ENCODE measurements around the gene KMT2B.
A peak's percentile ranks its signal among the peaks of the same experiment; 100 is the strongest.

KMT2B gene

GRCh38 chr19:35751839-35752745 lies 34.3 kb downstream of the KMT2B start:
- H3K36me3 Mint-ChIP-seq (ENCODE audit: low read depth) = peaks cover 12% of the 10 kb centered on the region
- H3K4me3 Mint-ChIP-seq = no peak overlapping the region

GRCh38 chr19:35752746-35753350 lies 35.0 kb downstream of the KMT2B start:
- no peak overlapping the region for H3K4me3 Mint-ChIP-seq
- peaks cover 4% of the 10 kb centered on the region for H3K27me3 Mint-ChIP-seq
- H3K4me1 Mint-ChIP-seq (ENCODE audit: low read depth) = peaks cover 38% of the 10 kb centered on the region
- peaks cover 10% of the 10 kb centered on the region for H3K36me3 Mint-ChIP-seq (ENCODE audit: low read depth)
- no peaks in the 10 kb centered on the region for H3K9me3 Mint-ChIP-seq
- H3K27ac Mint-ChIP-seq = no peak overlapping the region

More at GRCh38 chr19:35751839-35752745, 34.3 kb downstream of the KMT2B start:
- peaks cover 36% of the 10 kb centered on the region for H3K4me1 Mint-ChIP-seq (ENCODE audit: low read depth)
- H3K27ac Mint-ChIP-seq = no peak overlapping the region
- H3K27me3 Mint-ChIP-seq = peaks cover 4% of the 10 kb centered on the region
- H3K9me3 Mint-ChIP-seq = no peaks in the 10 kb centered on the region

GRCh38 chr19:35753634-35754369 lies 36.0 kb downstream of the KMT2B start:
- no peak overlapping the region for H3K4me3 Mint-ChIP-seq
- H3K27ac Mint-ChIP-seq = no peak overlapping the region
- H3K4me1 Mint-ChIP-seq (ENCODE audit: low read depth) = peaks cover 32% of the 10 kb centered on the region
- H3K27me3 Mint-ChIP-seq = peaks cover 4% of the 10 kb centered on the region
- H3K9me3 Mint-ChIP-seq = no peaks in the 10 kb centered on the region
- peaks cover 10% of the 10 kb centered on the region for H3K36me3 Mint-ChIP-seq (ENCODE audit: low read depth)

GRCh38 chr19:35754370-35755130 lies 36.7 kb downstream of the KMT2B start:
- Mint-ChIP-seq H3K36me3 (ENCODE audit: low read depth) (peaks cover 12% of the 10 kb centered on the region), H3K27me3 (peaks cover 4% of the 10 kb centered on the region), H3K4me3 (no peak overlapping the region)

GRCh38 chr19:35755131-35755549 lies 37.3 kb downstream of the KMT2B start:
- peaks cover 12% of the 10 kb centered on the region for H3K36me3 Mint-ChIP-seq (ENCODE audit: low read depth)
- no peak overlapping the region for H3K4me3 Mint-ChIP-seq
- H3K27me3 Mint-ChIP-seq = peaks cover 4% of the 10 kb centered on the region
- H3K9me3 Mint-ChIP-seq = no peaks in the 10 kb centered on the region
- peaks cover 31% of the 10 kb centered on the region for H3K4me1 Mint-ChIP-seq (ENCODE audit: low read depth)
- no peak overlapping the region for H3K27ac Mint-ChIP-seq

More at GRCh38 chr19:35754370-35755130, 36.7 kb downstream of the KMT2B start:
- no peak overlapping the region for H3K27ac Mint-ChIP-seq
- H3K9me3 Mint-ChIP-seq = no peaks in the 10 kb centered on the region
- peaks cover 34% of the 10 kb centered on the region for H3K4me1 Mint-ChIP-seq (ENCODE audit: low read depth)

DNA sequence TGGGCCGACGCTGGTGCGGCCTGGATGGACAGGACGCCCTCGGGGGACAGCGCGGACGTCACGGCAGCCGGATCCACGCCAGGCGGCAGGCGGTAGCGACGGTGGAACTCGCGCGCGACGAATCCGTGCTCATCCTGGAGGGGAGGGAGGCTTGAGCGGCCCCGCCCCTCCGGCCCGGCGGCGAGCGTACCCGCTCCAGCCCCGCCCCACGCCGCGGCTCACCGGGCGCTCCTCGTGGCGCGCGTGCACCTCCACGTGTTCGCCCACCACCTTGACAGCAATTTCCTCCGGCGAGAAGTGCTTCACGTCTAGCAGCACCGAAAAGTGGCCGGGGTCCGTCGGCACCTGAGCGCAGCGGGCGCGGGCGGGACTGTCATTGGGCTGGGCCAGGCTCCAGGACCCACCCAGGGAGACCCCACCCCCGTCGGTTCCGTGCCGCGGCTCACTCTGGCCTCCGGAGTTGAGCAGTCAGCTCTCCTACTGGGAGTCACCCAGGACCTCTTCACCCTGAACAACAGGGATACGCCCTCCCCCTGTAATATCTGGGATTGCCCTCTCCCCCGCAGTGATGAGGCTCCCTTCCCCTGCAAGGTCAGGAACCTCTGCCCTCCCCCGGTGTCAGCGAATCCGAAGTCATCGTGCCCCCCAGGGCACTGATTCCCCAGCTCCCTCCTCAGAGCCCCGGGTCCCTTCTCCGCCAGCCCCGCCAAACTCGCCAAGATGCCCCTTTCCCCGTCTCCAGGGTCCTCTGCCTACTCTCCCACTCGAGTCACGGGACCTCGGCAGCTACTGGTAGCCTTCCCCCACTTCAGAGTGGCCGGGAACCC lies 38.0 kb downstream of the KMT2B start:
- H3K27ac Mint-ChIP-seq = peak overlapping the region; percentile 76
- H3K36me3 Mint-ChIP-seq (ENCODE audit: low read depth) = peaks cover 13% of the 10 kb centered on the region
- peak overlapping the region; percentile 57 for H3K4me3 Mint-ChIP-seq
- peaks cover 4% of the 10 kb centered on the region for H3K27me3 Mint-ChIP-seq
- H3K9me3 Mint-ChIP-seq = no peaks in the 10 kb centered on the region
- peaks cover 28% of the 10 kb centered on the region for H3K4me1 Mint-ChIP-seq (ENCODE audit: low read depth)

- Mint-ChIP-seq H3K4me3 (peak within 1 kb of the TSS; percentile 90), H3K27me3 (peaks cover 4% of the 10 kb centered on the region), H3K36me3 (ENCODE audit: low read depth) (peaks cover 16% of the 10 kb centered on the region), H3K9me3 (no peaks in the 10 kb centered on the region), H3K27ac (peak within 1 kb of the TSS; percentile 92), H3K4me1 (ENCODE audit: low read depth) (peaks cover 28% of the 10 kb centered on the region)
Measured at GRCh38 chr19:35756377-35757230, 38.8 kb downstream of the KMT2B start, which contains the start of gene HSPB6. TSS of gene HSPB6 (minus strand) at chr19:35757029. CDS start at chr19:35757008, 21 bp downstream.

- peaks cover 4% of the 10 kb centered on the region for H3K27me3 Mint-ChIP-seq
- H3K36me3 Mint-ChIP-seq (ENCODE audit: low read depth) = peaks cover 22% of the 10 kb centered on the region
- peak overlapping the region; percentile 90 for H3K4me3 Mint-ChIP-seq
- H3K4me1 Mint-ChIP-seq (ENCODE audit: low read depth) = peaks cover 28% of the 10 kb centered on the region
- H3K27ac Mint-ChIP-seq = peak overlapping the region; percentile 92
- no peaks in the 10 kb centered on the region for H3K9me3 Mint-ChIP-seq
Measured at GRCh38 chr19:35757231-35757748, 39.5 kb downstream of the KMT2B start.

GRCh38 chr19:35757749-35758608 lies 40.2 kb downstream of the KMT2B start, which contains the start of gene PROSER3:
TSS of gene PROSER3 (plus strand) at chr19:35758176. CDS start at chr19:35758216, 40 bp downstream.
- H3K4me1 Mint-ChIP-seq (ENCODE audit: low read depth) = peaks cover 28% of the 10 kb centered on the region
- H3K36me3 Mint-ChIP-seq (ENCODE audit: low read depth) = peaks cover 21% of the 10 kb centered on the region
- H3K4me3 Mint-ChIP-seq = peak within 1 kb of the TSS; percentile 90
- peak within 1 kb of the TSS; percentile 92 for H3K27ac Mint-ChIP-seq
- H3K27me3 Mint-ChIP-seq = peaks cover 4% of the 10 kb centered on the region
- H3K9me3 Mint-ChIP-seq = no peaks in the 10 kb centered on the region

DNA sequence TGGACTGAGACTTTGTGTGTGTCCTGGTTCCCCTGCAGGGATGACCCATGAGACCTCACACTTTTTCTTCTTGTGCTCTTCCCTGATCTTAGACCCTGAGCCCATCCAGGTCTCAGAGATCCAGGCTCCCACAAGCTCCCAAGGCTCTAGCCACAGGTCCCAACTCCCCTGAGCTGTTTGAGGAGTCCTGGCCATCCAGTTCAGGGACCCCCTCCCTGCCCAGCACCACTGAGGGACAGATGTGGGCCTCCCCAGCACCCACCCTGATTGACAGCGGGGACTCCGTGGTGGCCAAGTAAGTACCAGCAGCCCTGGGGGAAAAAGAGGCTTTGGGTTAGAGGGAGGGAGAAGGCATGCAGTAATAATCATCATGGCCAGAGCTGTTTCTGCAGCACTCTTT lies 41.9 kb downstream of the KMT2B start:
- Mint-ChIP-seq H3K36me3 (ENCODE audit: low read depth) (peaks cover 17% of the 10 kb centered on the region), H3K9me3 (no peaks in the 10 kb centered on the region), H3K4me3 (peak overlapping the region; percentile 90), H3K27me3 (peaks cover 4% of the 10 kb centered on the region), H3K27ac (no peak overlapping the region), H3K4me1 (ENCODE audit: low read depth) (peaks cover 28% of the 10 kb centered on the region)

GRCh38 chr19:35760711-35761349 lies 43.0 kb downstream of the KMT2B start:
- peaks cover 4% of the 10 kb centered on the region for H3K27me3 Mint-ChIP-seq

More at GRCh38 chr19:35760711-35761349, 43.0 kb downstream of the KMT2B start:
- Mint-ChIP-seq H3K4me1 (ENCODE audit: low read depth) (peaks cover 28% of the 10 kb centered on the region), H3K27ac (no peak overlapping the region), H3K36me3 (ENCODE audit: low read depth) (peaks cover 23% of the 10 kb centered on the region), H3K9me3 (no peaks in the 10 kb centered on the region), H3K4me3 (no peak overlapping the region)

Measured in stimulated activated naive CD8-positive, alpha-beta T cell treated with anti-CD3 and anti-CD28 coated beads, Interleukin-15, Interleukin-2, amounts not matched to agents 100 ng/mL and 50 ng/mL, for 24 hours (primary cell).